ENCODE results near the gene FAM25A. TPM values are rescaled to one million over a fixed set of nuclear protein-coding genes. Genes with fewer than 3 reads are reported as not detected.
"Not testable (repeated sequence)": the region's sequence is repeated elsewhere in the genome, so short reads cannot be mapped to it uniquely, and the experiment has no call there.

The FAM25A gene
- total RNA-seq, result not detected

DNA sequence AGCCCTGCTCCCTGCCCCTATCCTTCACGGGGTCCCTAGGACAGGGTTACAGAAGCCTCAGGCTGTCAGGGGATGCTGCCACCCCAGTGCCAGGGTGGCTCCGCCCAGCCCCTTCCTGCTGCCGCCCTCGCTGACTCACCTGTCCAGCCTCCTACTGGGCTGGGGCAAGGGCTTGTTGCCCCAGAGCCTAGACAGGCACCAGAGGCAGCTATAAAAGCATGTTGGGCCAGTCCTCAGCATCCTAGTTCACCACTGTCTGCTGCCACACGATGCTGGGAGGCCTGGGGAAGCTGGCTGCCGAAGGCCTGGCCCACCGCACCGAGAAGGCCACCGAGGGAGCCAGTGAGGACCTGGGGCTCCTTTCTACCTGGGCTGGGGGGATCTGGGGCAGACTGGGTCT lies at the start of gene FAM25A:
Gene FAM25A (plus strand): TSS at position 239 of the 400 bp plus-strand sequence. CDS start 31 bp downstream, at position 270.
- DNase-seq (ENCODE audit: low spot score), result not testable (repeated sequence)

DNA sequence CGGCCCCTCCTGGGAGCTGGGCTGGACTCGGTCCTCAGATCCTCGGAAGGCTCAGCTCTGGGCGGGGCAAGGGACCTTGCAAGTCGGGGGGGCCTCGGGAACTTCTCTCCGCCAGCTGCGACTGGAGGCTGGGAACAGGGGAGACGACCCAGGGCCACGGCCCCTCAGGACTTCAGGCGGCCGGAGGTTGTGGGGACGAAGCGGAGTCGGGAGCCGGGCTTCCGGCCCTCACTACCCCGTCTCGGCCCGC lies 49.2 kb upstream of the FAM25A start:
- DNase-seq (ENCODE audit: low spot score), result no peak

DNA sequence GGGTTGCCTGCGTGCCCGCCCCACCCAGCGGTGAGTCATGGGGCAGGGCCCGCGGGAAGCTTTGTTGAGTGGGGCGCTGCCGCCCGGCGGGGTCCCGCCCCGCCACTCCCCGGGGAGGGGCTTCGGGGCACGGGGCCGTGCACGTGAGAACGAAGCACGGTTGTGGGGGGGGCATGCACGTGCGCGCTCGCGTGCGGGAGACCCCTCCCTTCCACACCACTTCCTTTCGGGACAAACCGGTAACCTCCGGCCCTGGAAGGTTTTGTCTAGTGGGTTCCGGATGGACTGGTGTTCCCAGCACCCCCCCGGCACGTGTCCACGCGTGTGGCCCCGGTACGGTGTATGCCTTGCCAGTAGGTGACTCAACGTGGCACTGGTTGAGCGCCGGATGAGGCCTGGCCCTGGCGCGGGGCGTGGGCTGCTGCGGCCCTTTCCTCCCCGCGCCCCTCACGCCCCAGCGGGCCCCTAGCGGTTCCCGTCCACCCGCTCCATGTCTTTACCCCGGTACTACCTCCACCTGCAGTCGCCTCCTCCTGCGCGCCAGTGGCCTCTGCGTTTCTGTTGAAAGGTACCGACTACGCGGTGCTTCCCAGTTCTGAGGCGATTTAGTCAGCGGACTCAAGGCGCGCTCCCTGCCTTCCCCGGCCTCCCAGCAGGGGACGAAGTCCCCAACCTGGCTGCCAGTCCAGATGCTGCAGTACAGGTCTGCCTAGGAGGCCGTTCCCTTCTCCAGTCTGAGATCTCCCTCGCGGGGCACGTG lies 48.7 kb upstream of the FAM25A start:
- peak; percentile 85 for DNase-seq (ENCODE audit: low spot score)

DNA sequence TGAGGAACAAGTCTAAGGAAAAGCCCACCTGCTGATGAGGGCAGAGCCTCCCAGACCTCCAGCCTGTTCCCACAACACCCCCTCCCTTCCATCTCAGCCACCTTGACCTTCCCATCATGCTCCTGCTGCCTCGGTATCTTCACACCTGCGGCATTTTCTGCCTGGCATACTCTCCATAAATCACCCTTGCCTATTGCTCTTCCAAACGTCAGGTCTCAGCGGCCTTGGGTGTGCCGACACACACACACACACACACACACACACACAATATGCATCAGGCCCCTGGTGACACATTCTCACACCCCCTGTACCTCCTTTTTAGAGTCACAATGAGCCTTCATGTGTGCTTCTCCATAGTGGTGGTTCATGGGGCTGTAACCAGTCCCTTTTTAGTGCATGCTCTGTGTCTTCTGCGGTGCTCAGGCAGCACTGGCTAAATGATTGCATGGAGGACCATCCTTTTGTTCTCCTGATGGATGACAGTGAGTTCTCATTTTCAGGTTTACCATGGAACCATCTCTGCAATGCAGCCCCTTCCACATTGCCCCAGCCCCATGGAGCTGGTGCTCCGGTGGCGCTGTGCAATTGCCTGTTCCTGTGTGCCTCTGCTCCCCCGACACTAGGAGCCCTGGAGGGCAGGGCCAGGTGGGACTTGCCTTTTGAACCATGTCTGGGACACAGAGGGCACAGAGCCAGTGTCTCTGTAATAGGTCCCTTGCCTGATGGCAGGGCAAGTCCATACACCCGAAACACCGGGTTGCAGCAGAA lies 47.3 kb upstream of the FAM25A start:
- no peak for DNase-seq (ENCODE audit: low spot score)

DNA sequence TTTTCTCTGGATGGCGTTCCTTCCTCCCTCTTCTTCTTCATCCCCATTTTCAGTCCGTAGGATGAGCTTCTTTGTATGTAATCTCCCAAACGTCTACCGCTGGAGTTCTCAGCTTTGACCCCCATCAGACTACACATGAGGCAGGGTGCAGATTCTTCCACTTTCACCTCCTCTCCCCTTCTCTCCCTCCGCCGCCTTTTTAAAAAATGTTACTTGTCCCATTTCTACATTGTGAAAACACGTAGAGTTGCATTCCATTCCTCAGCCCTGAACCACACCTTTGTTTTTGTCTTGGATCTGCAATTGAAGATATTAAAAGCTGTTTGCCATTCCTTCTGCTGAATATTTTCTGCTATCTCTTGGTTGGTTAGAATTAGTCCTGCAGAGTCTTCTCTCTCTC lies 45.6 kb upstream of the FAM25A start:
- DNase-seq (ENCODE audit: low spot score), result no peak

DNA sequence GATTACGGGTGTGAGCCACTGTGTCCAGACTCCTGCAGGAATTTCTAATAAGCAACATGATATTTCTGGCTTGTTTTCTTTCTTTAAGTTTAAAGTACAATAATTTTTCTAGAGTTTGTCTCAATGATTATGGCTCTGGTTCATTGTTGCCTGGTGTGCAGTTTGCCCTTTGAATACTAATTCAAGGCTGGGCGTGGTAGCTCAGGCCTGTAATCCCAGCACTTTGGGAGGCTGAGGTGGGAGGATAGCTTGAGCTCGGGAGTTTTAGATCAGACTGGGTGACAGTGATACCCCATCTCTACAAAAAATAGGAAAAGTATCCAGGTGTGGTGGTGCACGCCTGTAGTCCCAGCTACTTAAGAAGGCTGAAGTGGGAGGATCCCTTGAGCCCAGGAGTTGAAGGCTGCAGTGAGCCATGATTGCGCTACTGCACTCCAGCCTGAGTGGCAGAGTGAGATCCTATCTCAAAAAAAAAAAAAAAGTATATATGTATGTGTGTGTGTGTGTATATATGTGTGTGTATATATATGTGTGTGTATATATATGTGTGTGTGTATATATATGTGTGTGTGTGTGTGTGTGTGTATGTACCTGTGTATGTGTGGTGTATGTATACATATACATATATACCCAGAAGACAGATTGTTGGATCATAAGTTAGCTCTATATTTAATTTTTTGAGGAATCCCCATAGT lies 43.6 kb upstream of the FAM25A start:
- no peak for DNase-seq (ENCODE audit: low spot score)

DNA sequence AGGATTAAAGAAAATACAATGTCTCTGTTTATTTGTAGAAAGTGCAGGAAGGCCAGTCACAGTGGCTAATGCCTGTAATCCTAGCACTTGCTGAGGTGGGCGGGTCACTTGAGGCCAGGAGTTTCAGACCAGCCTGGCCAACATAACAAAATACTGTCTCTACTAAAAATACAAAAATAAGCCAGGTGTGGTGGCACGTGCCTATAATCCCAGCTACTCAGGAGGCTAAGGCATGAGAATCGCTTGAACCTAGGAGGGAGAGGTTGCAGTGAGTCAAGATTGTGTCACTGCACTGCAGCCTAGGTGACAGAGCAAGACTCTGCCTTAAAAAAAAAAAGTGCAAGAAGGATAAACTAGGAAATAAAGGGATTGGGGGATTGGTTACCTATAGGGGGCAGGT lies 41.6 kb upstream of the FAM25A start:
- not testable (repeated sequence) for DNase-seq (ENCODE audit: low spot score)

DNA sequence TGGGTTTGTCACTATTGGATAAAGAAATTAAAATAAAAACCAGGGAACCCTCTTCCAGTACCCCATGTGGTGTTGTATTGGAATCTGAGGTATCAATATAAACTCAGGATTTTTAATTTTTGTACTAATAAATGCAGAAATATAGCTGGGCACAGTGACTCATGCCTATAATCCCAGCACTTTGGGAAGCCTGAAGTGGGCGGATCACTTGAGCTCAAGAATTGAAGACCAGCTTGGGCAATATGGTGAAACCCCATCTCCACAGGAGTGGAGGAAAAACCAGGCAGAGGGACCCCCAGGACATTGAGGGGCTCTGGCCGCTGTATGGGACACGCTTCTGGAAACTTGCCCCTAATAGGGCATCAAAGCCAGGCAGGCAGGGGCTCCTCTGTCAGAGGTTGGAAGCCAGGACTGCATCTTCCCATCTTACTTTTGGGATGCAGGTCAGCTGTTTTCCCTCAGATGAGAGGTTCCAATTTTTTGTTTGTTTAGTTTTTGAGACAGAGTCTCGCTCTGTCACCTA lies 40.7 kb upstream of the FAM25A start:
- no peak for DNase-seq (ENCODE audit: low spot score)

DNA sequence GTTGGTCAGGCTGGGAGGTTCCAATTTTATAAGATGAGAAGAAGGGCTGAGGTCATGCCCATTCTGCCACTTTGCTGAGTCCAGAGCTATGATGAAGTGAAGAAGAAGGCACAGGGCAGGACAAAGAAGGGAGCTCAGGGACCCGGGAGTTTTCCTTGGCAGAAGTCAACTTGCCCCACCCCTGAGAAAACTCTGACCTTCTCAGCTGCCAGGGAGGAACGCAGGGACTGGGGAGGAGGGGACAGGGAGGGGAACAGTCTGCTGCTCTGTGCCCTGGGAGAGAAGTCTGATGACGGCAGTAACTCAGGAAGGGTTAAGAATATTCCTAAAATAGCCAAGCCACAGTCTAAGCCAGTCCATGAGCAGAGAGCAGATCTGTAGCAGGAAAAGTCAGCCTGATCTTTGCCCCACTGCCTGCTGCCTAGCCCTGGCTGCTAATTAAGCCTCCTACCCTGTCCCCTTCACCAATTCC lies 40.1 kb upstream of the FAM25A start:
- no peak for DNase-seq (ENCODE audit: low spot score)

DNA sequence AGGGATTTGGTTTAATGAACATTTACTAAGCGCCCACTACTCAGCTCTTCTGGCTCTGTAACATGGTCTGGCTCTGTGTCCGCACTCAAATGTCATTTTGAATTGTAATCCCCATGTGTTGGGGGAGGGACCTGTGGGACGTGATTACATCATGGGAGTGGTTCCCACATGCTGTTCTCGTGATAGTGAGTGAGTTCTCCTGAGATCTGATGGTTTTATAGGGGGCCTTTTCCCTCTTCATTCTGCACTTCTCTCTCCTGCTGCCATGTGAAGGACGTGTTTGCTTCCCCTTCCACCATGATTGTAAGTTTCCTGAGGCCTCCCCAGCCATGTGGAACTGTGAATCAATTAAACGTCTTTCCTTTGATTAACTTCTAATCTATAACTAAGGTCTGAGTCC lies 39.1 kb upstream of the FAM25A start:
- not testable (repeated sequence) for DNase-seq (ENCODE audit: low spot score)

DNA sequence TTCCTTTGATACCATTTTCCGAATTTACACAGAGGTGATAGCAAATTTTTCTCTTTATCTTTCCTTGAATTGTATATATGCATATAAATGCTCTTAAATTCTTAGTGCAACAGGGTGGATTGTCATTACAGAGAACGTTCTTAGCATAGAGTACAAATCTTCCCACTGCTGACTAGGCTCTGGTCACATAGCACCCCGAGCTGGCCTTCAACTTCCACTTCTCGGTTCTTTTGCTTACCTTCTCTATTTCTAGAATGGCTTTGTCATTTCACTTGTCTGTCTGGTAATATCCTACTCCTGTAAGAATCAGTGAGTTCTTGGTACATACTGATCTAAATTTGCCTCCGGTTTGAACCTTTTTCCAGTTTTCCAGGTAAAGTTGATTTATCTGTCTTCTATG lies 38.4 kb upstream of the FAM25A start:
- no peak for DNase-seq (ENCODE audit: low spot score)

DNA sequence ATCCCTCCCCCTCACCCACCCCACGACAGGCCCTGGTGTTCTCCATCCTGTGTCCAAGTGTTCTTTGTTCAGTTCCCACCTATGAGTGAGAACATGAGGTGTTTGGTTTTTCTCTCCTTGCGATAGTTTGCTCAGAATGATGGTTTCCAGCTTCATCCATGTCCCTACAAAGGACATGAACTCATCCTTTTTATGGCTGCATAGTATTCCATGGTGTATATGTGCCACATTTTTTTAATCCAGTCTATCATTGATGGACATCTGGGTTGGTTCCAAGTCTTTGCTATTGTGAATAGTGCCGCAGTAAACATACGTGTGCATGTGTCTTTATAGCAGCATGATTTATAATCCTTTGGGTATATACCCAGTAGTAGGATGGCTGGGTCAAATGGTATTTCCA lies 35.6 kb upstream of the FAM25A start:
- DNase-seq (ENCODE audit: low spot score), result not testable (repeated sequence)

DNA sequence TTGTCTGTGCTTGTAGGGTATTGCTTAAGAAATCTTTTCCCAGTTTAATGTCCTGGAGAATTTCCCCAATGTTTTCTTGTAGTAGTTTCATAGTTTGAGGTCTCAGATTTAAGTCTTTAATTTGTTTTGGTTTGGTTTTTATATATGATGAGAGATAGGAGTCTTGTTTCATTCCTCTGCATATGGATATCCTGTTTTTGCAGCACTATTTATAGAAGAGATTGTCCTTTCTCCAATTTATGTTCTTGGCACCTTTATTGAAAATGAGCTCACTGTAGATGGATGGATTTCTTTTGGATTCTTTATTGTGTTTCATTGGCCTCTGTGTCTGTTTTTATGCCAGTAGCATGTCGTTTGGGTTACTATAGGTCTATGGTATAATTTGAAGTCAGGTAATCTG lies 31.6 kb upstream of the FAM25A start:
- no peak for DNase-seq (ENCODE audit: low spot score)

DNA sequence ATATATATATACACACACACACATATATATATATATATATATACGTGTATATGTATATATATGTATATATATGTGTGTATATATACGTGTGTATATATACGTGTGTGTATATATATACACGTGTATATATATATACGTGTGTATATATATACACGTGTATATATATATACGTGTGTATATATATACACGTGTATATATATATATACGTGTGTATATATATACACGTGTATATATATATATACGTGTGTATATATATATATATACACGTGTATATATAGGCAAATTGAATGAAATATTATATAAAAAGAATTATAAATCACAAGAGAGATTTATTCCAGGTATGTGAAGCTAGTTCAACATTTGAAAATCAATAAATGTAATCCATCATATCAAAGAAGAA lies 28.7 kb upstream of the FAM25A start:
- not testable (repeated sequence) for DNase-seq (ENCODE audit: low spot score)

DNA sequence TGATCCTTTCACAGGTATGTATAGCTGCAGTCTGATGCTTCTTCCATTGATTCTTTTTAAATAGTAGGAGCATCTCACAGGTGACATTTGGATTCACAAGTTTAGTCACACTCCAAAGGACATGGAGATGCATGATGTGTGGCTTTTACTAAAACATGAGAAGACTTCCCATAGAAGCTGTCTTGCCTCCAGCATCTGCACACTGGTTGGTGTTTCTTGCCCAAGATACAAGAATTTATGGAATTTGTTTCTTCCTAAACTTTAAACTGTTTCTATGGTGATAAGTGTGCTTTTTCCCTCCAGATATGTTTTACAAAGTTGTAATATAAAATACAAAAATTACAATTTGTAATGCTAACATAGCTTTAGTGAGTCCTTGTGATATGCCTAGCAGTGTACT lies 27.6 kb upstream of the FAM25A start:
- DNase-seq (ENCODE audit: low spot score), result no peak

DNA sequence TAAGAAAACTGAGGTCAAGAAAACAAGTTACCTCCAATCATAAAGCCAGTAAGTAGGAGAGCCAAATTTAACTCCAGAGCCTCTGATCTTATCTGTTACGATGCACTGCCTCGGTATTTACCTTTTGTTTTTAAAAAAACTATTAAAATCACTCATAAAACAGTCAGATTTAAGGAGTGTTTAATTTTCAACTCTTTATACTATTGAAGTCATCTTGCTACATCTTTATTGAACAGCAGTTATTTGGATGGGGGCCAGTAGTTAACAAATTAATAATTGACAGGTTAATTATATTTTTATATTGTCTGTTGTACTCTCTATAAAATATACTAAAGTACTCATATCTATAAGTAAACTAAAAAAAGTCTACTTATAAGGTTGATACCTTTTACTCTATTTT lies 27.2 kb upstream of the FAM25A start:
- DNase-seq (ENCODE audit: low spot score), result no peak

DNA sequence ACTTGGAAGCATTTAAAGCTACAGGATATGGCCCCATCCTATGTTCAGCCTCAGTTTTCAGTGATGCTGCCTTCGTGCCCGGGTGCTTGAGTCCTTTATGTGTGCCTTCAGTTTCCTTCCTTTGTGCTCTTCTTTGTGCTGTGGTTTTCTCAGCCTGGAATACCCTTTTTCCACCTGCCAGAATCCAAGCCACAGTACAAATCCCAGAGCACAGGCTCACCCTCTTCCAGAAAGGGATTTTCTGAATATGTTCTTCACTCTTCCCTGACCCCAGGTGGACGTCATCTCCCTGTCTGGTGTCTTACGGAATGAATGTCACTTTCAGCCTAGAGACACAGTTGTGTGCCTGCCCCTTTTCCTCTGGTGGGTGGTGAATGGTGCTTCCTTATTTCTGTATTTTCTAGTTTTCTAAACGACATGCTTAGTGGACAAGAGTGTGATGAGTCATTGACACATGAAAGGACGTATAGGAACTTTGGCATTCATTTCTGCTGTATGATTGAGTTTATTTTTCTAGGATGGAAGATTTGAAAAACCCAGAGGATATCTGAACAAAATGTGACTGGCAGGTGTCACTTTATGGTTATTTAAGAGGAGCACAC lies 20.2 kb upstream of the FAM25A start:
- DNase-seq (ENCODE audit: low spot score), result not testable (repeated sequence)

DNA sequence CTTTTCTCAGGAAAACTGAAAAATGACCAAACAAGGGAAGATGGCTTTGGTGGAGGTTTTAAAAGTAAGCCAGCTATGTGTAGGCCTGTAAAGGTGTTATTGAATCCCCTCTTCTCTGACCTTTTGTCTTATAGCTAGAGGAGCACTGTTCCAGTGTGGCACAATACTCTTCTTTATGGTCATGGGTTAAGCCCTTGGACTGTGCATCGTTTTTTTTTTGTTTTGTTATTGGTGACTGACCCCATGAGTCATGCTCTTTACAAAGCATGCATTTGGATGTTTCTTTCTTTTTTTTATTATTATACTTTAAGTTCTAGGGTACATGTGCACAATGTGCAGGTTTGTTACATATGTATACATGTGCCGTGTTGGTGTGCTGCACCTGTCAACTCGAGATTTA lies 19.6 kb upstream of the FAM25A start:
- no peak for DNase-seq (ENCODE audit: low spot score)

DNA sequence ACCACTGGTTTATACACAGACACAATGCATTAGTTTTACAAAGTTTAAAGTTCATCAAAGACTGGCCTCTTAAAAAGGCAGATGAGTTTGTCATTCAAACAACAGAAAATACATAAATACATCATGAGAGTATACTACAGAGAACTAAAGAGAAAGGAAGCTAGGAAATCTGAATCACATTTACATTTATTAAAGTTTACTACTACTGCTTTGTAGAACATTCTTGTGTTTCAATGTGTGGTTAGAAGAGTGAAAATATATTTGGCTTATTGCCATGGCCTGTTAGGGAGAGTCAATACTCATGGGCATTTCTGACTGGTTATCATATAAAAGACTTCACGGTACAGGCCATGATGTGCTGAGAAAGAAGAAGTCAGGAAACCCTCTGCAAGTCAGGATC lies 13.0 kb upstream of the FAM25A start:
- not testable (repeated sequence) for DNase-seq (ENCODE audit: low spot score)

DNA sequence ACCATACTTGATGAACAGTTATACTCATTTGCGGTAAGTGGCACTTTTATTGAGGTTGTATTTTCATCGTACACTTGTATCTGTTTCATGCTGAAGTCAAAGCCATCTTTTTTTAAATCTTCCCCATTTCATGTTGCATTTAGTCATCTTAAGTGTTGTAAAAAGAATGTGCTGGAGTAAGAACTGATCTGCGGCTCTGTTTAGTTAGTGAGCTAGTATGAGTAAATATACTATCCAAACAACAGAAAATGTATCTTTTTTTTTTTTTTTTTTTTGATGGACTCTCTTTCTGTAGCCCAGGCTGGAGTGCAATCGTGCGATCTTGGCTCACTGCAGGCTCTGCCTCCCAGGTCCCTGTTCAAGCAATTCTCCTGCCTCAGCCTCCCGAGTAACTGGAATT lies 12.4 kb upstream of the FAM25A start:
- DNase-seq (ENCODE audit: low spot score), result not testable (repeated sequence)

DNA sequence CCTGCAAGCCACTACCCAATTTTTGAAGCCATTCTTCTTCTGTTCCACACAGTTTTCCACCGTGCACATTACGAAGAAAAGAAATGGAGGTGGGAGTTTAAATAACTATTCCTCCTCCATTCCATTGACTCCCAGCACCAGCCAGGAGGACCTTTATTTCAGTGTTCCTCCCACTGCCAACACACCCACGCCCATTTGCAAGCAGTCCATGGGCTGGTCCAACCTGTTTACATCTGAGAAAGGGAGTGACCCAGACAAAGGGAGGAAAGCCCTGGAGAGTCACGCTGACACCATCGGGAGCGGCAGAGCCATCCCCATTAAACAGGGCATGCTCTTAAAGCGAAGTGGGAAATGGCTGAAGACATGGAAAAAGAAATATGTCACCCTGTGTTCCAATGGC lies 11.8 kb upstream of the FAM25A start:
- not testable (repeated sequence) for DNase-seq (ENCODE audit: low spot score)

DNA sequence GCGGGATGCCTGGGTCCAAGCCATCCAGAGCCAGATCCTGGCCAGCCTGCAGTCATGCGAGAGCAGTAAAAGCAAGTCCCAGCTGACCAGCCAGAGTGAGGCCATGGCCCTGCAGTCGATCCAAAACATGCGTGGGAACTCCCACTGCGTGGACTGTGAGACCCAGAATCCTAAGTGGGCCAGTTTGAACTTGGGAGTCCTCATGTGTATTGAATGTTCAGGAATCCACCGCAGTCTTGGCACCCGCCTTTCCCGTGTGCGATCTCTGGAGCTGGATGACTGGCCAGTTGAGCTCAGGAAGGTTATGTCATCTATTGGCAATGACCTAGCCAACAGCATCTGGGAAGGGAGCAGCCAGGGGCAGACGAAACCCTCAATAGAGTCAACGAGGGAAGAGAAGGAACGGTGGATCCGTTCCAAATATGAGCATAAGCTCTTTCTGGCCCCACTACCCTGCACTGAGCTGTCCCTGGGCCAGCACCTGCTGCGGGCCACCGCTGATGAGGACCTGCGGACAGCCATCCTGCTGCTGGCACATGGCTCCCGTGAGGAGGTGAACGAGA lies 10.9 kb upstream of the FAM25A start:
- not testable (repeated sequence) for DNase-seq (ENCODE audit: low spot score)

Measured in mucosa of gallbladder (tissue), 1 donor.